GM12878 (cell line): ENCODE results near the gene FBXL19. TPM values are rescaled to one million over a fixed set of nuclear protein-coding genes. Genes with fewer than 3 reads are reported as not detected.

Experiments used
- ATAC-seq: fragments of 200-7000 bp; cut with Tn5 transposase; 3 replicates; pipeline ENCODE4 v1.9.1; 2020; ENCODE audit warnings: mild to moderate bottlenecking, moderate library complexity
- BruUV-seq: library from RNA; stranded (reverse); fragments of 400-500 nt; replicated peaks from 2 replicates; lab custom pipeline; 2021; lab: Mats Ljungman, UMichigan
- CTCF ChIA-PET: fragments of 300-600 bp; sonication (Branson Sonifier 250); formaldehyde crosslinking; extraction: SDS; loops from one replicate; lab custom pipeline; 2021; ENCODE audit warnings: inconsistent platforms; lab: Yijun Ruan, JAX
- POLR2A ChIA-PET: fragments of 350-600 bp; formaldehyde crosslinking; extraction: SDS; loops from one replicate; lab custom pipeline; 2021; ENCODE audit warnings: inconsistent platforms; lab: Charles Lee
- RAD21 ChIA-PET: fragments of 300-600 bp; sonication (Branson Sonifier 250); formaldehyde crosslinking; loops from one replicate; lab custom pipeline; 2023; ENCODE audit warnings: antibody characterized with exemption; ENCODE audit not compliant: unreplicated experiment; lab: Charles Lee
- SMC1A ChIA-PET: fragments of 300-600 bp; sonication (Branson Sonifier 250); formaldehyde crosslinking; loops from one replicate; lab custom pipeline; 2023; ENCODE audit not compliant: unreplicated experiment, uncharacterized antibody; lab: Charles Lee
- DNase-seq: peaks from one replicate; pipeline ENCODE4 v3.0.0-alpha.2; 2011; ENCODE audit warnings: low read depth, low spot score
- FAIRE-seq: peaks from 3 replicates; lab custom pipeline; 2011; peaks lifted over from hg19 to GRCh38; lab: Jason Lieb, UNC
- H2AFZ ChIP-seq: 2 replicates; pipeline ENCODE4 v1.6.0; 2011; ENCODE audit warnings: low read depth, low read length, control low read depth; ENCODE audit not compliant: control insufficient read depth
- H3K27ac ChIP-seq: 2 replicates; pipeline ENCODE4 v1.5.1; 2011; ENCODE audit warnings: control low read depth; ENCODE audit not compliant: control insufficient read depth, insufficient read depth
- H3K27me3 ChIP-seq, 2 experiments: replicated peaks in 1 of 2; 2 replicates each; pipeline versions ENCODE4 v1.6.0 to v1.6.1; 2011; ENCODE audit warnings: low read length in 1 of 2; ENCODE audit not compliant: control insufficient read depth in 2 of 2, insufficient read depth in 2 of 2
- H3K36me3 ChIP-seq, 2 experiments: 2 replicates each; pipeline ENCODE4 v1.5.1; 2011; ENCODE audit warnings: low read length in 1 of 2; ENCODE audit not compliant: control insufficient read depth in 2 of 2, insufficient read depth in 2 of 2
- H3K4me1 ChIP-seq: 2 replicates; pipeline ENCODE4 v1.6.1; 2011; ENCODE audit warnings: mild to moderate bottlenecking, low read length, moderate library complexity, mixed read lengths; ENCODE audit not compliant: control insufficient read depth, insufficient read depth
- H3K4me2 ChIP-seq: 2 replicates; pipeline ENCODE4 v1.6.0; 2011; ENCODE audit warnings: control low read depth; ENCODE audit not compliant: control insufficient read depth, insufficient read depth
- H3K4me3 ChIP-seq: fragments of 200-600 bp; sonication (generic); 2 replicates; pipeline ENCODE4 v1.5.1; 2016
- H3K79me2 ChIP-seq: 2 replicates; pipeline ENCODE4 v1.6.0; 2011; ENCODE audit warnings: low read length; ENCODE audit not compliant: control insufficient read depth, insufficient read depth
- H3K9ac ChIP-seq: 2 replicates; pipeline ENCODE4 v1.8.0; 2011; ENCODE audit warnings: low read length, control low read depth, mixed read lengths; ENCODE audit not compliant: control insufficient read depth, insufficient read depth
- H3K9me3 ChIP-seq: replicated peaks from 3 replicates; pipeline ENCODE4 v1.5.1; 2011; ENCODE audit warnings: mild to moderate bottlenecking, low read length; ENCODE audit not compliant: control insufficient read depth, insufficient read depth
- H4K20me1 ChIP-seq: 2 replicates; pipeline ENCODE4 v1.6.0; 2011; ENCODE audit not compliant: control insufficient read depth, insufficient read depth
- ASH2L ChIP-seq: fragments of 300-600, 200-600 bp; sonication (generic); IDR thresholded peaks from 2 replicates; pipeline ENCODE4 v1.6.1; 2017; ENCODE audit warnings: low read depth, mild to moderate bottlenecking, borderline replicate concordance
- BMI1 ChIP-seq: fragments of 450-650 bp; IDR thresholded peaks from 2 replicates; pipeline ENCODE4 v1.6.1; 2016; ENCODE audit warnings: mild to moderate bottlenecking, moderate library complexity, borderline replicate concordance
- CHD1 ChIP-seq: IDR thresholded peaks from 2 replicates; pipeline ENCODE4 v1.6.1; 2012; ENCODE audit warnings: low read depth, low read length, improper control_type of control experiment
- CHD2 ChIP-seq: IDR thresholded peaks from 2 replicates; pipeline ENCODE4 v1.6.1; 2011; ENCODE audit warnings: low read depth, low read length, improper control_type of control experiment, borderline replicate concordance
- CHD4 ChIP-seq: fragments of 200-600 bp; sonication (generic); IDR thresholded peaks from 2 replicates; pipeline ENCODE4 v1.6.1; 2016; ENCODE audit warnings: mild to moderate bottlenecking
- E4F1 ChIP-seq: fragments of 450-650 bp; IDR thresholded peaks from 2 replicates; pipeline ENCODE4 v1.6.1; 2018; ENCODE audit warnings: borderline replicate concordance, mild to moderate bottlenecking; ENCODE audit not compliant: partially characterized antibody
- EED ChIP-seq: sonication (generic); IDR thresholded peaks from 2 replicates; pipeline ENCODE4 v1.6.1; 2016; ENCODE audit warnings: antibody characterized with exemption, low read depth
- EP300 ChIP-seq, 2 experiments: fragments of 150-350 bp in 1 of 2; IDR thresholded peaks; 2 replicates each; pipeline ENCODE4 v1.6.1; 2011 to 2012; ENCODE audit warnings: low read depth in 2 of 2, low read length in 2 of 2, borderline replicate concordance in 1 of 2, improper control_type of control experiment in 1 of 2, inconsistent platforms in 1 of 2; ENCODE audit not compliant: control insufficient read depth in 1 of 2
- FOXM1 ChIP-seq: IDR thresholded peaks from 2 replicates; pipeline ENCODE4 v1.6.1; 2012; ENCODE audit warnings: low read depth, mild to moderate bottlenecking, inconsistent platforms, low read length, moderate library complexity
- HDAC2 ChIP-seq: fragments of 200-600 bp; sonication (generic); IDR thresholded peaks from 2 replicates; pipeline ENCODE4 v1.6.1; 2017
- HDGF ChIP-seq: fragments of 450-650 bp; IDR thresholded peaks from 2 replicates; pipeline ENCODE4 v1.6.1; 2016; ENCODE audit warnings: antibody characterized with exemption
- MLLT1 ChIP-seq: fragments of 450-650 bp; IDR thresholded peaks from 2 replicates; pipeline ENCODE4 v1.6.1; 2016; ENCODE audit warnings: mild to moderate bottlenecking
- NFIC ChIP-seq: IDR thresholded peaks from 2 replicates; pipeline ENCODE4 v1.6.1; 2012; ENCODE audit warnings: low read depth, mild to moderate bottlenecking, inconsistent platforms, low read length, moderate library complexity
- NR2C2 ChIP-seq: IDR thresholded peaks from 2 replicates; pipeline ENCODE4 v1.6.1; 2011; ENCODE audit warnings: borderline replicate concordance, low read depth; ENCODE audit not compliant: control insufficient read depth, insufficient read length
- POLR2A ChIP-seq: IDR thresholded peaks from 2 replicates; pipeline ENCODE4 v1.6.1; 2011; ENCODE audit warnings: low read depth, mild to moderate bottlenecking, low read length
- RCOR1 ChIP-seq: conservative IDR thresholded peaks from 2 replicates; pipeline ENCODE4 v1.6.1; 2012; ENCODE audit warnings: low read depth, low read length, improper control_type of control experiment
- SPI1 ChIP-seq: IDR thresholded peaks from 2 replicates; pipeline ENCODE4 v1.6.1; 2011; ENCODE audit warnings: low read depth, mild to moderate bottlenecking, low read length, moderate library complexity, borderline replicate concordance; ENCODE audit not compliant: insufficient read depth
- SREBF2 ChIP-seq: IDR thresholded peaks from 2 replicates; pipeline ENCODE4 v1.6.1; 2012; ENCODE audit warnings: mild to moderate bottlenecking, low read length
- USF2 ChIP-seq: IDR thresholded peaks from 2 replicates; pipeline ENCODE4 v1.6.1; 2011; ENCODE audit warnings: low read depth, low read length, improper control_type of control experiment, borderline replicate concordance
- ZNF274 ChIP-seq: IDR thresholded peaks from one replicate; pipeline ENCODE4 v1.8.0; 2011; ENCODE audit not compliant: insufficient read length, insufficient read depth
- WGBS: methylation state at CpG from one replicate; pipeline ENCODE4 v1.1.6; 2016; ENCODE audit warnings: low lambda C conversion rate; ENCODE audit not compliant: insufficient replicate concordance, insufficient coverage; ENCODE audit errors: missing lambda C conversion rate; 5-methylcytosine and 5-hydroxymethylcytosine counted together
- in situ Hi-C: fragments of 300-500 bp; cut with MboI; formaldehyde crosslinking; loops from 9 replicates; pipeline ENCODE4 v1.14.3; 2018; ENCODE audit warnings: mixed read lengths
- intact Hi-C: fragments of 100-400 bp; cut with micrococcal nuclease; formaldehyde crosslinking; loops from one replicate; pipeline ENCODE4 v1.14.2; 2022; ENCODE audit not compliant: unreplicated experiment
- polyA plus RNA-seq, 11 experiments: library from polyadenylated mRNA; depleted of rRNA in 4 of 11; unstranded in 6 of 11; stranded (reverse) in 5 of 11; fragments of >200 nt; fragmentation: Nextera tagmentation in 4 of 11; fragmentation: Illumina TruSeq in 1 of 11; extraction: Ambion mirVana in 4 of 11; extraction: Trizol in 1 of 11; gene quantifications; 1 replicate in 1 of 11; 2 replicates in 10 of 11; pipeline versions ENCODE4 v1.2.1 to v1.2.3, GENCODE V29; 2011 to 2016; ENCODE audit warnings: inconsistent platforms in 2 of 11, missing spikeins in 2 of 11, low read depth in 1 of 11
- total RNA-seq, 4 experiments: library from RNA; depleted of rRNA in 3 of 4; stranded (reverse); fragments of >200 nt in 3 of 4; fragmentation: Illumina TruSeq in 1 of 4; extraction: Trizol in 1 of 4; gene quantifications; 2 replicates each; pipeline versions ENCODE4 v1.2.1 to v1.2.3, GENCODE V29; 2013 to 2021

The FBXL19 gene
- total and polyA plus RNA-seq, 10 of the 15 experiments (the other 5 are each of a cell fraction or from before 2014, with no cell fraction given) = 0.02 to 32.1 (median 6.8) TPM; not detected in 1

- FAIRE-seq (no peak), ATAC-seq (peak; percentile 16; the same call in 2 of the 3 replicates), DNase-seq (no peak)
- H3K27ac ChIP-seq = peak overlapping the region; percentile 82
- intact Hi-C loops = loop anchor here (5.0 to 10.0 kb wide), 3 partner anchors 79 to 186 kb away; partner anchors contain the start of genes FUS, ZNF646 and ZNF668
- ChIA-PET POLR2A (interaction anchor here (0.5 to 3.0 kb wide), 6 partner anchors 35 to 232 kb away, joined by 3 to 21 read pairs (median 5); partner anchors contain the start of genes KAT8, ZNF646 and ZNF668), CTCF (interaction anchor here (0.9 to 4.3 kb wide), 5 partner anchors 11 to 146 kb away, joined by 3 to 16 read pairs (median 4); partner anchors contain the start of genes HSD3B7 and STX4), RAD21 (interaction anchor here (1.0 to 1.7 kb wide), 6 partner anchors 8 to 121 kb away, joined by 3 to 11 read pairs (median 4); partner anchors contain the start of genes KAT8, VKORC1, ZNF646 and ZNF668), SMC1A (interaction anchor here (0.9 to 1.0 kb wide), 2 partner anchors 11 to 184 kb away, joined by 3 read pairs; partner anchors contain the start of genes FUS and HSD3B7)
- H3K9ac ChIP-seq = peak overlapping the region; percentile 78
- no TSS peak for BruUV-seq
- peak overlapping the region; percentile 97 for H3K4me3 ChIP-seq
- peak overlapping the region; percentile 85 for H3K4me2 ChIP-seq
- peak overlapping the region; percentile 89 for H2AFZ ChIP-seq
- no peak for TF ChIP-seq RCOR1
- no peak for TF ChIP-seq ZNF274
- no peak for TF ChIP-seq SPI1
- no peak for TF ChIP-seq SREBF2
- no peak for TF ChIP-seq CHD2
- no peak for TF ChIP-seq EED
- no peak for TF ChIP-seq ASH2L
- no peak for TF ChIP-seq NFIC
- TF ChIP-seq NR2C2 = no peak
- no peak for TF ChIP-seq HDGF
- no peak for TF ChIP-seq BMI1
- no peak for TF ChIP-seq CHD4
- TF ChIP-seq EP300 (IDR thresholded peaks at IDR 0.05; ENCODE audit: borderline replicate concordance in 1 of 2, control insufficient read depth in 1 of 2, low read depth in 2 of 2, low read length in 2 of 2) = no peak
- TF ChIP-seq CHD1 = no peak
- no peak for TF ChIP-seq POLR2A
- TF ChIP-seq E4F1 = no peak
- TF ChIP-seq HDAC2 = no peak
- TF ChIP-seq MLLT1 = no peak
- no peak for TF ChIP-seq FOXM1
- TF ChIP-seq USF2 = no peak
- H3K9me3 ChIP-seq = no peaks in the 10 kb centered on the region
- no peaks in the 10 kb centered on the region for H3K36me3 ChIP-seq
- peaks cover 17% of the 10 kb centered on the region for H3K4me1 ChIP-seq
- H3K27me3 ChIP-seq = no peaks in the 10 kb centered on the region
- 0% methylated on average over 11 of the region's 11 CpGs for WGBS
- no peaks in the 10 kb centered on the region for H4K20me1 ChIP-seq
- no peaks in the 10 kb centered on the region; the same call in 1 of the 2 replicates for H3K79me2 ChIP-seq
- in situ Hi-C loops = loop anchor here (25.0 kb wide), 1 partner anchor 441 kb away; the partner anchor contains the start of genes COX6A2 and ZNF843
Observed at GRCh38 chr16:30995927-30996323, 72.6 kb downstream of the FBXL19 start.
